CD14-positive monocyte (primary cell): ENCODE measurements around the gene MSH6. TPM values are rescaled to one million over a fixed set of nuclear protein-coding genes. Genes with fewer than 3 reads are reported as not detected.

Experiments
- DNase-seq, 3 donors: peaks; one replicate each; pipeline ENCODE4 v3.0.0-alpha.2; 2011 to 2022
- H2AFZ ChIP-seq: 2 replicates; pipeline ENCODE4 v1.6.0; 2012; ENCODE audit warnings: mild to moderate bottlenecking, low read depth, low read length, inconsistent platforms; ENCODE audit not compliant: insufficient read depth, poor library complexity, severe bottlenecking
- H3K27ac ChIP-seq, 2 donors: 1 replicate in 1 of 2; 2 replicates in 1 of 2; pipeline ENCODE4 v1.5.1; 2012 to 2013; ENCODE audit warnings: low read length in 2 of 2, control low read depth in 1 of 2, inconsistent platforms in 1 of 2, low read depth in 1 of 2, mild to moderate bottlenecking in 1 of 2
- H3K27me3 ChIP-seq, 2 donors: one replicate each; pipeline versions ENCODE4 v1.6.0 to v1.6.1; 2011 to 2013; ENCODE audit warnings: low read length in 2 of 2; ENCODE audit not compliant: control insufficient read depth in 2 of 2, insufficient read depth in 2 of 2
- H3K36me3 ChIP-seq, 2 donors: replicated peaks in 1 of 2; 1 replicate in 1 of 2; 2 replicates in 1 of 2; pipeline versions ENCODE4 v1.5.1 to v1.6.1; 2012 to 2013; ENCODE audit warnings: low read length in 2 of 2, control low read depth in 1 of 2, inconsistent platforms in 1 of 2, mild to moderate bottlenecking in 1 of 2; ENCODE audit not compliant: insufficient read depth in 2 of 2, control insufficient read depth in 1 of 2
- H3K4me1 ChIP-seq, 2 donors: 1 replicate in 1 of 2; 2 replicates in 1 of 2; pipeline versions ENCODE4 v1.5.1 to v1.6.1; 2012 to 2013; ENCODE audit warnings: low read length in 2 of 2, control low read depth in 1 of 2, inconsistent platforms in 1 of 2, mild to moderate bottlenecking in 1 of 2, moderate library complexity in 1 of 2; ENCODE audit not compliant: insufficient read depth in 2 of 2, control insufficient read depth in 1 of 2
- H3K4me2 ChIP-seq: replicated peaks from 2 replicates; pipeline ENCODE3; 2012; ENCODE audit warnings: low read length, moderate library complexity, mild to moderate bottlenecking; ENCODE audit not compliant: poor library complexity, severe bottlenecking; ENCODE audit errors: extremely low read depth
- H3K4me3 ChIP-seq, 3 experiments: fragments of 200-600 bp in 1 of 3; sonication (generic) in 1 of 3; replicated peaks in 1 of 3; 1 replicate in 2 of 3; 2 replicates in 1 of 3; pipeline ENCODE4 v1.5.1; 2011 to 2013; ENCODE audit warnings: low read length in 3 of 3, mild to moderate bottlenecking in 3 of 3, control low read depth in 2 of 3, low read depth in 2 of 3, inconsistent platforms in 1 of 3, moderate library complexity in 1 of 3
- H3K79me2 ChIP-seq: 2 replicates; pipeline ENCODE4 v1.6.0; 2012; ENCODE audit warnings: mild to moderate bottlenecking, control low read depth, inconsistent platforms, low read length, moderate library complexity; ENCODE audit not compliant: insufficient read depth
- H3K9ac ChIP-seq: 2 replicates; pipeline ENCODE4 v1.6.0; 2017; ENCODE audit warnings: low read length, mild to moderate bottlenecking; ENCODE audit not compliant: insufficient read depth, poor library complexity, severe bottlenecking
- H3K9me3 ChIP-seq, 2 donors: replicated peaks in 1 of 2; 1 replicate in 1 of 2; 2 replicates in 1 of 2; pipeline versions ENCODE4 v1.5.1 to v1.6.1; 2012 to 2013; ENCODE audit warnings: low read length in 2 of 2, control low read depth in 1 of 2; ENCODE audit not compliant: control insufficient read depth in 1 of 2, insufficient read depth in 1 of 2
- H4K20me1 ChIP-seq: 2 replicates; pipeline ENCODE4 v1.6.0; 2012; ENCODE audit warnings: mild to moderate bottlenecking, low read length, control low read depth, moderate library complexity; ENCODE audit not compliant: insufficient read depth
- H3K27ac Mint-ChIP-seq, 7 donors: one replicate each; pipeline ENCODE4 v1.8.0; 2020; ENCODE audit warnings: mild to moderate bottlenecking in 7 of 7, mixed read lengths in 7 of 7, moderate library complexity in 6 of 7, inconsistent platforms in 2 of 7
- H3K27me3 Mint-ChIP-seq, 3 donors: one replicate each; pipeline ENCODE4 v1.8.0; 2021 to 2022; ENCODE audit warnings: low read depth in 3 of 3, mild to moderate bottlenecking in 3 of 3, mixed read lengths in 3 of 3, moderate library complexity in 3 of 3, inconsistent platforms in 1 of 3
- H3K36me3 Mint-ChIP-seq, 2 donors: one replicate each; pipeline ENCODE4 v1.8.0; 2020; ENCODE audit warnings: mixed read lengths in 2 of 2, inconsistent platforms in 1 of 2, mild to moderate bottlenecking in 1 of 2
- H3K4me1 Mint-ChIP-seq: one replicate; pipeline ENCODE4 v1.8.0; 2020; ENCODE audit warnings: mild to moderate bottlenecking, mixed read lengths
- H3K4me3 Mint-ChIP-seq, 2 donors: one replicate each; pipeline ENCODE4 v1.8.0; 2020; ENCODE audit warnings: mild to moderate bottlenecking in 2 of 2, mixed read lengths in 2 of 2, moderate library complexity in 1 of 2
- H3K9me3 Mint-ChIP-seq, 7 donors: one replicate each; pipeline ENCODE4 v1.8.0; 2020 to 2022; ENCODE audit warnings: mixed read lengths in 7 of 7, mild to moderate bottlenecking in 6 of 7, moderate library complexity in 6 of 7, inconsistent platforms in 2 of 7
- WGBS: methylation state at CpG from one replicate; pipeline ENCODE4 v1.1.5; 2013; ENCODE audit warnings: missing lambda C conversion rate; ENCODE audit not compliant: insufficient coverage; 5-methylcytosine and 5-hydroxymethylcytosine counted together
- intact Hi-C, 2 donors: fragments of 100-400 bp; cut with micrococcal nuclease; formaldehyde crosslinking; loops; one replicate each; pipeline versions ENCODE4 v1.15.0 to v1.15.1; 2023
- polyA plus RNA-seq, 3 donors: library from polyadenylated mRNA; depleted of rRNA in 1 of 3; unstranded in 2 of 3; stranded (reverse) in 1 of 3; fragments of 300-500 nt in 2 of 3; fragments of >200 nt in 1 of 3; fragmentation: Illumina TruSeq in 2 of 3; gene quantifications; 1 replicate in 2 of 3; 2 replicates in 1 of 3; pipeline ENCODE4 v1.2.3, GENCODE V29; 2012 to 2021
- TF ChIP-seq, protein P1 (sequence below): fragments of 200-600 bp; IDR thresholded peaks from one replicate; pipeline ENCODE4 v1.8.0; 2022; ENCODE audit warnings: antibody characterized with exemption, mild to moderate bottlenecking

The MSH6 gene
- polyA plus RNA-seq, 3 donors: 4.1 to 6.5 (median 6.0) TPM

DNA sequence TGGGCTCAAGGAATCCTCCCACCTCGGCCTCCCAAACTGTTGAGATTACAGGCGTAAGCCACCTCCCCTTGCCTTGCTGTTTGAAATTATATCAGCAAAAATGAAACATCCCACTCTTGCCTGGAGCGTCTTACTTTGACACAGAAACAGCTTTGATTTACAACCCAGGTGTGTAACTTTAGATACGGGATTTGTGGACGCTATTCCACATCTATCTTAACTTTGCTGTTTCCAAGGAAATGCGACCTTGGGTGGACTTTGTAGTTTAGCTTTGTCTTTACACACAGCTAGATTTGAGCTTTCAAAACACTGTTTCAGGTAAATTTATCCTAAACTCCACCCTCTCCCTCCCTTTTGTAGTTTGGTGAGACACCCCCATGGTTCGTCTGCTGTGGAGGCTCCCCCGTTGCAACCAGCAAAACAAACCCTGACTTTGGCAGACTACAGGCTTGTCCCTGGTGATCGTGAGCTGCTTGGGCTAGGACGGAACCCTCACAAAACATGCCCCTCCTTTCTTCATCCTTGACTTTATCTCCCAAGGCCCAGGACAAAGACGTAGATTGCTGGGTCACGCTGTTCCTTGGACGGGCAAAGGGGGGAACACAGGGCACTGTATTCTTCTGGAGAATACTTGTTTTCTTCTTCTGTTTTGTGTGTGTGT is 5.5 kb upstream of the MSH6 start:
- H3K9me3 Mint-ChIP-seq: no peaks in the 10 kb centered on the region
- Histone ChIP-seq H3K27me3 (no peaks in the 10 kb centered on the region), H3K4me3 (no peak overlapping the region), H3K9me3 (no peaks in the 10 kb centered on the region), H2AFZ (no peak overlapping the region), H4K20me1 (no peaks in the 10 kb centered on the region), H3K9ac (no peak overlapping the region), H3K4me2 (no peak overlapping the region), H3K36me3 (no peaks in the 10 kb centered on the region), H3K4me1 (peaks cover 6 to 7% of the 10 kb centered on the region in 2 donors), H3K27ac (no peak overlapping the region), H3K79me2 (no peaks in the 10 kb centered on the region)
- peaks cover 8% of the 10 kb centered on the region for H3K4me1 Mint-ChIP-seq
- no peak for DNase-seq
- no peaks in the 10 kb centered on the region for H3K36me3 Mint-ChIP-seq
- WGBS: 92% methylated on average over 6 of the region's 13 CpGs
- no peak overlapping the region for H3K27ac Mint-ChIP-seq
- TF ChIP-seq, protein P1, sequence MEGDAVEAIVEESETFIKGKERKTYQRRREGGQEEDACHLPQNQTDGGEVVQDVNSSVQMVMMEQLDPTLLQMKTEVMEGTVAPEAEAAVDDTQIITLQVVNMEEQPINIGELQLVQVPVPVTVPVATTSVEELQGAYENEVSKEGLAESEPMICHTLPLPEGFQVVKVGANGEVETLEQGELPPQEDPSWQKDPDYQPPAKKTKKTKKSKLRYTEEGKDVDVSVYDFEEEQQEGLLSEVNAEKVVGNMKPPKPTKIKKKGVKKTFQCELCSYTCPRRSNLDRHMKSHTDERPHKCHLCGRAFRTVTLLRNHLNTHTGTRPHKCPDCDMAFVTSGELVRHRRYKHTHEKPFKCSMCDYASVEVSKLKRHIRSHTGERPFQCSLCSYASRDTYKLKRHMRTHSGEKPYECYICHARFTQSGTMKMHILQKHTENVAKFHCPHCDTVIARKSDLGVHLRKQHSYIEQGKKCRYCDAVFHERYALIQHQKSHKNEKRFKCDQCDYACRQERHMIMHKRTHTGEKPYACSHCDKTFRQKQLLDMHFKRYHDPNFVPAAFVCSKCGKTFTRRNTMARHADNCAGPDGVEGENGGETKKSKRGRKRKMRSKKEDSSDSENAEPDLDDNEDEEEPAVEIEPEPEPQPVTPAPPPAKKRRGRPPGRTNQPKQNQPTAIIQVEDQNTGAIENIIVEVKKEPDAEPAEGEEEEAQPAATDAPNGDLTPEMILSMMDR: no peak
- H3K27me3 Mint-ChIP-seq: peaks cover 0 to 11% (median 1%) of the 10 kb centered on the region in 3 donors
- H3K4me3 Mint-ChIP-seq: no peak overlapping the region
- intact Hi-C loops: no loop called here

DNA sequence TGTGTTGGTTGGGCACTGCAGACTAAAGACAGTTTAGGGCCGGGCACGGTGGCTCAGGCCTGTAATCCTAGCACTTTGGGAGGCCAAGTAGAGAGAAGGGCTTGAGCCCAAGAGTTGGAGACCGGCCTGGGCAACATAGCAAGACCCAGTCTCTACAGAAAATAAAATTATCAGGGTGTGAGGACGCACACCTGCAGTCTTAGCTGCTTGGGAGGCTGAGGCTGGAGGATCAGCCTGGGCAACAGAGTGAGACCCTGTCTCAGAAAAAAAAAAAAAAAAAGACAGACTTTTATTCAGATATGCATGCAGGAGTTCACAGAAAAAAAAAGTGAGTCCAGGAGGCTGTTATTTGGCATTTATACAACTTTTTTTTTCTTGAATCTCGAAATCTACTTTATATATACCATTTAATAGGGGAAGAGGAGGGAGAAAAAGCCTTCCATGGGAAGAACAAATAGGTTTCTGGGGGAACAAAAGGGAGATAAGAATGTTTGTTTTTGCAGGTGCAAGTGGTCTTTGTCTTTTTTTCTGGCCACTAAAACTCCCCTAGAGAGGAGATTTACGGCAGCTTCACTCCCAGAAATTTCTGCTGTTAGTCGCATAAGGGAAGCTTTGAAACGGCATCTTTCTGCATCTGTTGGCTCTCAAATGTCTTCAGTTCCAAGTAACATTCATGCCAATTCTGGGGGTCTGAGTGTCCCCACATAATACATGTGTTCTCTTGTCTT is 4.1 kb upstream of the MSH6 start:
- H3K9ac ChIP-seq: no peak overlapping the region
- no peak overlapping the region for H3K27ac ChIP-seq
- no peak overlapping the region for H3K4me2 ChIP-seq
- H2AFZ ChIP-seq: no peak overlapping the region
- peaks cover 8 to 10% of the 10 kb centered on the region in 2 donors for H3K4me1 ChIP-seq
- H3K36me3 ChIP-seq: no peaks in the 10 kb centered on the region
- H3K79me2 ChIP-seq: no peaks in the 10 kb centered on the region
- DNase-seq: no peak
- no peak overlapping the region for H3K4me3 ChIP-seq
- no peaks in the 10 kb centered on the region for H3K9me3 Mint-ChIP-seq
- no peaks in the 10 kb centered on the region for H4K20me1 ChIP-seq
- H3K27me3 ChIP-seq: no peaks in the 10 kb centered on the region
- TF ChIP-seq, protein P1: no peak
- H3K27ac Mint-ChIP-seq: no peak overlapping the region
- peaks cover 0 to 7% (median 0%) of the 10 kb centered on the region in 3 donors for H3K27me3 Mint-ChIP-seq
- H3K36me3 Mint-ChIP-seq: no peaks in the 10 kb centered on the region
- intact Hi-C loops: no loop called here
- no CpG with 5 or more reads among the region's 8 CpGs for WGBS
- H3K9me3 ChIP-seq: no peaks in the 10 kb centered on the region
- H3K4me1 Mint-ChIP-seq: peaks cover 8% of the 10 kb centered on the region
- H3K4me3 Mint-ChIP-seq: no peak overlapping the region
